GM23338 (cell line): ENCODE results near the gene MAP2K1. TPM values are rescaled to one million over a fixed set of nuclear protein-coding genes. Genes with fewer than 3 reads are reported as not detected.

Source experiments
- ATAC-seq: fragments of 200-7000 bp; cut with Tn5 transposase; 3 replicates; pipeline ENCODE4 v1.9.1; 2020
- DNase-seq: peaks from one replicate; pipeline ENCODE4 v3.0.0-alpha.2; 2015; ENCODE audit warnings: low spot score
- H2AFZ ChIP-seq: fragments of 200-600 bp; sonication (generic); 2 replicates; pipeline ENCODE4 v1.8.0; 2016; ENCODE audit warnings: antibody characterized with exemption, mild to moderate bottlenecking, moderate library complexity
- H3F3A ChIP-seq: fragments of 200-600 bp; sonication (generic); replicated peaks from 2 replicates; pipeline ENCODE4 v1.8.0; 2017; ENCODE audit warnings: antibody characterized with exemption, mixed run types, low read depth
- H3K27ac ChIP-seq: fragments of 200-600 bp; sonication (generic); 2 replicates; pipeline ENCODE4 v1.6.1; 2016; ENCODE audit warnings: low read depth
- H3K27me3 ChIP-seq: fragments of 200-600 bp; sonication (generic); 2 replicates; pipeline ENCODE4 v1.8.0; 2016; ENCODE audit warnings: mild to moderate bottlenecking, mixed run types, moderate library complexity; ENCODE audit not compliant: insufficient read depth
- H3K36me3 ChIP-seq: fragments of 200-600 bp; sonication (generic); 2 replicates; pipeline ENCODE4 v1.8.0; 2016; ENCODE audit warnings: mild to moderate bottlenecking; ENCODE audit not compliant: insufficient read depth
- H3K4me1 ChIP-seq: fragments of 200-600 bp; sonication (generic); 2 replicates; pipeline ENCODE4 v1.8.0; 2016; ENCODE audit warnings: mild to moderate bottlenecking, moderate library complexity; ENCODE audit not compliant: insufficient read depth
- H3K4me2 ChIP-seq: fragments of 200-600 bp; sonication (generic); 2 replicates; pipeline ENCODE4 v1.7.1; 2017; ENCODE audit warnings: mixed run types
- H3K4me3 ChIP-seq: fragments of 200-600 bp; sonication (generic); 2 replicates; pipeline ENCODE4 v1.6.1; 2016; ENCODE audit warnings: mixed run types
- H3K79me2 ChIP-seq: fragments of 200-600 bp; sonication (generic); replicated peaks from 2 replicates; pipeline ENCODE4 v1.8.0; 2017; ENCODE audit warnings: mild to moderate bottlenecking; ENCODE audit not compliant: insufficient read depth
- H3K9me2 ChIP-seq: fragments of 200-600 bp; sonication (generic); 2 replicates; pipeline ENCODE4 v1.8.0; 2017; ENCODE audit not compliant: insufficient read depth
- H4K20me1 ChIP-seq: fragments of 200-600 bp; sonication (generic); replicated peaks from 2 replicates; pipeline ENCODE4 v1.8.0; 2017; ENCODE audit warnings: mild to moderate bottlenecking; ENCODE audit not compliant: insufficient read depth
- H3K27ac Mint-ChIP-seq: 2 replicates; pipeline ENCODE4 v1.8.0; 2020; ENCODE audit warnings: inconsistent platforms, mild to moderate bottlenecking, moderate library complexity, mixed read lengths
- H3K27me3 Mint-ChIP-seq: 3 replicates; pipeline ENCODE4 v1.8.0; 2022; ENCODE audit warnings: low read depth, mild to moderate bottlenecking, moderate library complexity, mixed read lengths, inconsistent platforms; ENCODE audit not compliant: insufficient read depth, poor library complexity
- H3K36me3 Mint-ChIP-seq: 3 replicates; pipeline ENCODE4 v1.8.0; 2021; ENCODE audit warnings: low read depth, mild to moderate bottlenecking, inconsistent platforms, moderate library complexity, mixed read lengths
- H3K4me1 Mint-ChIP-seq: 3 replicates; pipeline ENCODE4 v1.8.0; 2020; ENCODE audit warnings: mild to moderate bottlenecking, inconsistent platforms, mixed read lengths
- H3K4me3 Mint-ChIP-seq: 3 replicates; pipeline ENCODE4 v1.8.0; 2021; ENCODE audit warnings: moderate library complexity, mild to moderate bottlenecking, inconsistent platforms, mixed read lengths
- H3K9me3 Mint-ChIP-seq: 3 replicates; pipeline ENCODE4 v1.8.0; 2020; ENCODE audit warnings: moderate library complexity, mild to moderate bottlenecking, inconsistent platforms, mixed read lengths
- CREB1 ChIP-seq: fragments of 250-450 bp; sonication (Bioruptor Pico); IDR thresholded peaks from 2 replicates; pipeline ENCODE4 v1.5.0; 2020; ENCODE audit warnings: low read depth, mild to moderate bottlenecking, moderate library complexity
- CTCF ChIP-seq, 2 experiments: fragments of 200-600 bp in 1 of 2; sonication (generic) in 1 of 2; conservative IDR thresholded peaks; 2 replicates each; pipeline versions ENCODE4 v1.5.1 to v1.6.1; 2016 to 2017; ENCODE audit warnings: antibody characterized with exemption in 2 of 2, low read depth in 2 of 2, mild to moderate bottlenecking in 2 of 2, moderate library complexity in 1 of 2
- ETS1 ChIP-seq: IDR thresholded peaks from 2 replicates; pipeline ENCODE4 v1.6.1; 2016; ENCODE audit warnings: antibody characterized with exemption
- EZH2 ChIP-seq: fragments of 200-600 bp; sonication (generic); IDR thresholded peaks from one replicate; pipeline ENCODE4 v1.8.0; 2017; ENCODE audit warnings: antibody characterized with exemption, mild to moderate bottlenecking, low read depth; ENCODE audit not compliant: unreplicated experiment
- EZH2phosphoT487 ChIP-seq: fragments of 200-600 bp; sonication (generic); IDR thresholded peaks from one replicate; pipeline ENCODE4 v1.8.1; 2018; ENCODE audit warnings: antibody characterized with exemption; ENCODE audit not compliant: unreplicated experiment
- JUNB ChIP-seq: IDR thresholded peaks from one replicate; pipeline ENCODE4 v1.6.1; 2016; ENCODE audit warnings: antibody characterized with exemption; ENCODE audit not compliant: unreplicated experiment
- NANOG ChIP-seq: IDR thresholded peaks from 2 replicates; pipeline ENCODE4 v1.6.1; 2016; ENCODE audit warnings: antibody characterized with exemption, borderline replicate concordance
- REST ChIP-seq: IDR thresholded peaks from one replicate; pipeline ENCODE4 v1.6.1; 2018; ENCODE audit warnings: antibody characterized with exemption; ENCODE audit not compliant: unreplicated experiment
- STAT1 ChIP-seq: IDR thresholded peaks from one replicate; pipeline ENCODE4 v1.6.1; 2016; ENCODE audit warnings: antibody characterized with exemption; ENCODE audit not compliant: unreplicated experiment
- ZNF114 ChIP-seq: fragments of 250-450 bp; sonication (Bioruptor Pico); IDR thresholded peaks from 2 replicates; pipeline ENCODE4 v1.5.0; 2020; ENCODE audit warnings: mild to moderate bottlenecking, moderate library complexity
- polyA plus RNA-seq: library from polyadenylated mRNA; unstranded; fragments of >200 nt; fragmentation: Nextera tagmentation; extraction: Ambion mirVana; gene quantifications from 2 replicates; pipeline ENCODE4 v1.2.1, GENCODE V29; 2016
- total RNA-seq: library from RNA; depleted of rRNA; stranded (reverse); fragments of >200 nt; shearing (Covaris generic); gene quantifications from 2 replicates; pipeline ENCODE4 v1.2.3, GENCODE V29; 2014

The MAP2K1 gene
- total and polyA plus RNA-seq, 2 experiments from 2014 or later, result 42.0 to 68.5 TPM

- TF ChIP-seq NANOG (no peak), EZH2phosphoT487 (no peak), ZNF114 (CRISPR knock-in tag) (no peak), CTCF (conservative IDR thresholded peaks at IDR 0.05; ENCODE audit: low read depth in 2 of 2) (no peak), JUNB (no peak), EZH2 (no peak)
These were observed 16.1 kb downstream of the MAP2K1 start (continued) for GRCh38 chr15:66402761-66403284.

- H3K27me3 ChIP-seq, result no peaks in the 10 kb centered on the region
- Mint-ChIP-seq H3K36me3 (peaks cover 3% of the 10 kb centered on the region; the same call in 1 of the 3 replicates), H3K4me3 (no peak overlapping the region; the same call in 2 of the 3 replicates), H3K27me3 (peaks cover 7% of the 10 kb centered on the region), H3K9me3 (no peaks in the 10 kb centered on the region), H3K4me1 (peaks cover 72% of the 10 kb centered on the region), H3K27ac (peak overlapping the region; percentile 94)
- 0 out of 2 replicates have a peak, but pooled peaks cover 5% of the 10 kb centered on the region for H4K20me1 ChIP-seq
- H3K4me2 ChIP-seq, result peak overlapping the region; percentile 37
- ATAC-seq (no peak), DNase-seq (no peak)
- H2AFZ ChIP-seq, result no peak overlapping the region
- H3K79me2 ChIP-seq, result peaks cover 88% of the 10 kb centered on the region
- no peaks in the 10 kb centered on the region for H3K36me3 ChIP-seq
- H3K4me3 ChIP-seq, result no peak overlapping the region
- peaks cover 46% of the 10 kb centered on the region for H3K4me1 ChIP-seq
- no peaks in the 10 kb centered on the region; the same call in 1 of the 2 replicates for H3F3A ChIP-seq
- peak overlapping the region; percentile 85 for H3K27ac ChIP-seq
- no peaks in the 10 kb centered on the region for H3K9me2 ChIP-seq
- no peak for TF ChIP-seq CTCF (conservative IDR thresholded peaks at IDR 0.05; ENCODE audit: low read depth in 2 of 2)
- no peak for TF ChIP-seq EZH2phosphoT487
- TF ChIP-seq CREB1 (CRISPR knock-in tag), result no peak
- no peak for TF ChIP-seq STAT1
- TF ChIP-seq NANOG, result no peak
- no peak for TF ChIP-seq ETS1
- TF ChIP-seq REST, result no peak
- no peak for TF ChIP-seq ZNF114 (CRISPR knock-in tag)
These were observed 16.6 kb downstream of the MAP2K1 start for GRCh38 chr15:66403323-66403722.
